B cell (primary cell): ENCODE data around the gene EEPD1. TPM values are rescaled to one million over a fixed set of nuclear protein-coding genes. Genes with fewer than 3 reads are reported as not detected.

ENCODE experiments used
- ATAC-seq: fragments of 200-7000 bp; cut with Tn5 transposase; one replicate; pipeline ENCODE4 v1.10.0; 2021; ENCODE audit warnings: low read depth, mild to moderate bottlenecking, moderate number of reproducible peaks, moderate library complexity
- CTCF ChIA-PET: fragments of 350-600 bp; sonication (Branson Sonifier 250); formaldehyde crosslinking; loops from one replicate; lab custom pipeline; 2021; ENCODE audit warnings: antibody characterized with exemption, inconsistent platforms; lab: Charles Lee
- POLR2A ChIA-PET: fragments of 350-600 bp; sonication (Branson Sonifier 250); formaldehyde crosslinking; loops from one replicate; lab custom pipeline; 2021; ENCODE audit warnings: antibody characterized with exemption; lab: Charles Lee
- DNase-seq: peaks from one replicate; pipeline ENCODE4 v3.0.0; 2013
- H2AFZ ChIP-seq: 2 replicates; pipeline ENCODE4 v1.6.1; 2012; ENCODE audit warnings: mild to moderate bottlenecking, low read depth, low read length; ENCODE audit not compliant: insufficient read depth, poor library complexity, severe bottlenecking
- H3K27ac ChIP-seq, 2 donors: 1 replicate in 1 of 2; 2 replicates in 1 of 2; pipeline ENCODE4 v1.5.1; 2012 to 2013; ENCODE audit warnings: low read length in 2 of 2, mild to moderate bottlenecking in 2 of 2, moderate library complexity in 1 of 2
- H3K27me3 ChIP-seq, 4 experiments: fragments of 200-600 bp in 1 of 4; sonication (generic) in 1 of 4; replicated peaks in 1 of 4; 1 replicate in 2 of 4; 2 replicates in 2 of 4; pipeline versions ENCODE4 v1.6.1 to v1.7.0; 2013 to 2016; ENCODE audit warnings: low read length in 3 of 4, mild to moderate bottlenecking in 2 of 4, mixed read lengths in 1 of 4, moderate library complexity in 1 of 4; ENCODE audit not compliant: insufficient read depth in 4 of 4, control insufficient read depth in 3 of 4; ENCODE audit errors: control extremely low read depth in 1 of 4
- H3K36me3 ChIP-seq, 2 experiments: replicated peaks in 1 of 2; 1 replicate in 1 of 2; 2 replicates in 1 of 2; pipeline versions ENCODE4 v1.6.1 to v1.7.1; 2013; ENCODE audit warnings: low read length in 1 of 2; ENCODE audit not compliant: insufficient read depth in 2 of 2, control insufficient read depth in 1 of 2; ENCODE audit errors: control extremely low read depth in 1 of 2, extremely low read depth in 1 of 2
- H3K4me1 ChIP-seq, 2 donors: fragments of 200-600 bp in 1 of 2; sonication (generic) in 1 of 2; 1 replicate in 1 of 2; 2 replicates in 1 of 2; pipeline versions ENCODE4 v1.5.1 to v1.6.1; 2013 to 2017; ENCODE audit warnings: low read length in 2 of 2; ENCODE audit not compliant: control insufficient read depth in 2 of 2, insufficient read depth in 2 of 2
- H3K4me2 ChIP-seq: replicated peaks from 2 replicates; pipeline ENCODE3; 2012; ENCODE audit warnings: mild to moderate bottlenecking, low read depth, low read length; ENCODE audit not compliant: poor library complexity, severe bottlenecking
- H3K4me3 ChIP-seq, 5 experiments: fragments of 200-600 bp in 1 of 5; sonication (generic) in 1 of 5; 1 replicate in 3 of 5; 2 replicates in 2 of 5; pipeline versions ENCODE4 v1.5.1 to v1.7.0; 2011 to 2016; ENCODE audit warnings: low read length in 4 of 5, mild to moderate bottlenecking in 4 of 5, low read depth in 2 of 5, control low read depth in 1 of 5, moderate library complexity in 1 of 5; ENCODE audit not compliant: insufficient read depth in 1 of 5; ENCODE audit errors: control extremely low read depth in 1 of 5, extremely low read depth in 1 of 5
- H3K79me2 ChIP-seq: fragments of 200-600 bp; sonication (generic); one replicate; pipeline ENCODE4 v1.6.0; 2016; ENCODE audit warnings: low read length; ENCODE audit not compliant: control insufficient read depth, insufficient read depth
- H3K9ac ChIP-seq: fragments of 200-600 bp; sonication (generic); 2 replicates; pipeline ENCODE4 v1.6.1; 2017; ENCODE audit warnings: mild to moderate bottlenecking, low read length, moderate library complexity
- H3K9me3 ChIP-seq, 3 donors: one replicate each; pipeline versions ENCODE4 v1.6.1 to v1.7.1; 2013; ENCODE audit warnings: low read length in 2 of 3; ENCODE audit not compliant: control insufficient read depth in 2 of 3, insufficient read depth in 1 of 3; ENCODE audit errors: control extremely low read depth in 1 of 3
- H4K20me1 ChIP-seq: 2 replicates; pipeline ENCODE4 v1.6.0; 2012; ENCODE audit warnings: mild to moderate bottlenecking, low read length; ENCODE audit not compliant: insufficient read depth, control insufficient read depth, poor library complexity, severe bottlenecking
- H3K27ac Mint-ChIP-seq: one replicate; pipeline ENCODE4 v1.8.0; 2021; ENCODE audit warnings: mixed read lengths
- H3K27me3 Mint-ChIP-seq: one replicate; pipeline ENCODE4 v1.8.0; 2021; ENCODE audit warnings: mixed read lengths
- H3K4me1 Mint-ChIP-seq: one replicate; pipeline ENCODE4 v1.8.0; 2021; ENCODE audit warnings: mixed read lengths
- H3K4me3 Mint-ChIP-seq: one replicate; pipeline ENCODE4 v1.8.0; 2021; ENCODE audit warnings: mixed read lengths
- H3K9me3 Mint-ChIP-seq: one replicate; pipeline ENCODE4 v1.8.0; 2022; ENCODE audit warnings: mixed read lengths; ENCODE audit not compliant: insufficient read depth
- EZH2 ChIP-seq: IDR thresholded peaks from 2 replicates; pipeline ENCODE4 v1.6.1; 2012; ENCODE audit warnings: borderline replicate concordance, low read depth, mild to moderate bottlenecking, moderate library complexity, low read length; ENCODE audit not compliant: insufficient read depth, poor library complexity, severe bottlenecking
- whole genome bisulfite sequencing: methylation state at CpG from one replicate; pipeline ENCODE4 v1.1.5; 2013; ENCODE audit warnings: missing lambda C conversion rate; ENCODE audit not compliant: insufficient coverage; 5-methylcytosine and 5-hydroxymethylcytosine counted together
- intact Hi-C: fragments of 100-400 bp; cut with micrococcal nuclease; formaldehyde crosslinking; loops from one replicate; pipeline ENCODE4 v1.10.0; 2022
- polyA plus RNA-seq: library from polyadenylated mRNA; depleted of rRNA; stranded (reverse); fragments of >200 nt; gene quantifications from 2 replicates; pipeline ENCODE4 v1.2.3, GENCODE V29; 2012
- total RNA-seq, 2 donors: library from RNA; stranded (reverse); fragments of 120-200 nt in 1 of 2; gene quantifications; 1 replicate in 1 of 2; 2 replicates in 1 of 2; pipeline versions ENCODE4 v1.2.3 to v1.2.4, GENCODE V29; 2013 to 2022
- TF ChIP-seq, protein P1 (sequence below): fragments of 200-600 bp; IDR thresholded peaks from one replicate; pipeline ENCODE4 v1.8.0; 2022; ENCODE audit warnings: antibody characterized with exemption, mild to moderate bottlenecking

The EEPD1 gene
- total and polyA plus RNA-seq, 2 donors (not counting 1 experiment from before 2014, with no cell fraction given), result 0.49 to 4.1 TPM

DNA sequence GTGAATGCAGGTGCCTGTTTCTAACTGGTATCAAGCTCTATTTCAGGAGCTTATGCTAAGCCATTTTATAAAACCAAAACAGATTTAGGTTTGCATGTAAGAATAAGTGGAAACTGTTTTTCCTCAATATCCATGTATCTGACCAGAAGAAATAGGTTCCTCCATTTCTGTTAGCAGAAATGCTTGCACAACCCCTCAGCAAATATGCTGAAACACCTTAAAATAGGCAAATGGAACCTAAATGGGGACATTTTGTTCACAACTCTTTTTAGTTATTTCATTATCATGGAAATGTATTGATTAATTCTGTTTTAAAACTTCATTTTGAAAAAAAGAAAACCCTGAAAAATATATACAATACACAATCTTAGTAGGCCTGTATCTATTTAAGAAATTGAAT is 8.9 kb upstream of the EEPD1 start:
- ATAC-seq (no peak), DNase-seq (no peak)
- TF ChIP-seq, protein P1, sequence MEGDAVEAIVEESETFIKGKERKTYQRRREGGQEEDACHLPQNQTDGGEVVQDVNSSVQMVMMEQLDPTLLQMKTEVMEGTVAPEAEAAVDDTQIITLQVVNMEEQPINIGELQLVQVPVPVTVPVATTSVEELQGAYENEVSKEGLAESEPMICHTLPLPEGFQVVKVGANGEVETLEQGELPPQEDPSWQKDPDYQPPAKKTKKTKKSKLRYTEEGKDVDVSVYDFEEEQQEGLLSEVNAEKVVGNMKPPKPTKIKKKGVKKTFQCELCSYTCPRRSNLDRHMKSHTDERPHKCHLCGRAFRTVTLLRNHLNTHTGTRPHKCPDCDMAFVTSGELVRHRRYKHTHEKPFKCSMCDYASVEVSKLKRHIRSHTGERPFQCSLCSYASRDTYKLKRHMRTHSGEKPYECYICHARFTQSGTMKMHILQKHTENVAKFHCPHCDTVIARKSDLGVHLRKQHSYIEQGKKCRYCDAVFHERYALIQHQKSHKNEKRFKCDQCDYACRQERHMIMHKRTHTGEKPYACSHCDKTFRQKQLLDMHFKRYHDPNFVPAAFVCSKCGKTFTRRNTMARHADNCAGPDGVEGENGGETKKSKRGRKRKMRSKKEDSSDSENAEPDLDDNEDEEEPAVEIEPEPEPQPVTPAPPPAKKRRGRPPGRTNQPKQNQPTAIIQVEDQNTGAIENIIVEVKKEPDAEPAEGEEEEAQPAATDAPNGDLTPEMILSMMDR, result no peak
- no peak for TF ChIP-seq EZH2
- Histone ChIP-seq H3K9ac (no peak overlapping the region), H3K9me3 (peaks cover 0 to 4% (median 3%) of the 10 kb centered on the region in 3 donors), H3K27me3 (peaks cover 0 to 2% (median 0%) of the 10 kb centered on the region in 4 experiments), H3K79me2 (no peaks in the 10 kb centered on the region), H3K27ac (no peak overlapping the region), H3K4me3 (no peak overlapping the region), H2AFZ (no peak overlapping the region), H3K36me3 (no peaks in the 10 kb centered on the region), H3K4me2 (no peak overlapping the region), H3K4me1 (no peaks in the 10 kb centered on the region), H4K20me1 (no peaks in the 10 kb centered on the region)
- peaks cover 15% of the 10 kb centered on the region for H3K27me3 Mint-ChIP-seq
- H3K4me3 Mint-ChIP-seq, result no peak overlapping the region
- intact Hi-C loops, result no loop called here
- no peak overlapping the region for H3K27ac Mint-ChIP-seq
- CTCF ChIA-PET, result no interaction called here
- POLR2A ChIA-PET, result no interaction called here
- H3K9me3 Mint-ChIP-seq, result peaks cover 2% of the 10 kb centered on the region
- H3K4me1 Mint-ChIP-seq, result no peaks in the 10 kb centered on the region

DNA sequence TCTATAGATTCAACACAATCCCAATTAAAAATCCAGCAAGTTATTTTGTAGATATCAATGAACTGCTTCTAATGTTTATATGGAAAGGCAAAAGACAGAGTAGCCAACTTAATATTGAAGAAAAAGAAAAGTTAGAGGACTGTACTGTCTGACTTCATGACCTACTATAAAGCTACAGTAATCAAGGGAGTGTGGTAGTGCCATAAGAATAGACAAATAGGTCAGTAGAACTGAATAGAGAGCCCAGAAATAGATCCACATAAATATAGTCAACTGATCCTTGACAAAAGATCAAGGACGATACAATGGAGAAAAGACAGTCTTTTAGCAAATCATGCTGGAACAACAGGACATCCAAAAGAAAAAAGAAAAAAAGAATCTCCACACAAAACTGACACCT is 7.4 kb upstream of the EEPD1 start:
- no peaks in the 10 kb centered on the region for H3K9me3 Mint-ChIP-seq
- ChIA-PET POLR2A (no interaction called here), CTCF (no interaction called here)
- Histone ChIP-seq H2AFZ (no peak overlapping the region), H3K9ac (no peak overlapping the region), H3K27me3 (peaks cover 0 to 2% (median 0%) of the 10 kb centered on the region in 4 experiments), H3K27ac (no peak overlapping the region), H3K79me2 (no peaks in the 10 kb centered on the region), H3K4me2 (no peak overlapping the region), H3K4me1 (no peaks in the 10 kb centered on the region), H4K20me1 (no peaks in the 10 kb centered on the region), H3K36me3 (no peaks in the 10 kb centered on the region), H3K9me3 (peaks cover 0 to 4% (median 3%) of the 10 kb centered on the region in 3 donors), H3K4me3 (no peak overlapping the region)
- H3K4me3 Mint-ChIP-seq, result no peak overlapping the region
- ATAC-seq (no peak), DNase-seq (no peak)
- intact Hi-C loops, result no loop called here
- TF ChIP-seq, protein P1, result no peak
- TF ChIP-seq EZH2, result no peak
- no CpG with 5 or more reads among the region's 1 CpG for WGBS
- no peaks in the 10 kb centered on the region for H3K4me1 Mint-ChIP-seq
- no peak overlapping the region for H3K27ac Mint-ChIP-seq
- H3K27me3 Mint-ChIP-seq, result peaks cover 8% of the 10 kb centered on the region
